ENCODE measurements around the gene INTS1. TPM values are rescaled to one million over a fixed set of nuclear protein-coding genes. Genes with fewer than 3 reads are reported as not detected.

The INTS1 gene
- total RNA-seq, 4 donors from 2014 or later = 45.7 to 96.5 (median 75.8) TPM

DNA sequence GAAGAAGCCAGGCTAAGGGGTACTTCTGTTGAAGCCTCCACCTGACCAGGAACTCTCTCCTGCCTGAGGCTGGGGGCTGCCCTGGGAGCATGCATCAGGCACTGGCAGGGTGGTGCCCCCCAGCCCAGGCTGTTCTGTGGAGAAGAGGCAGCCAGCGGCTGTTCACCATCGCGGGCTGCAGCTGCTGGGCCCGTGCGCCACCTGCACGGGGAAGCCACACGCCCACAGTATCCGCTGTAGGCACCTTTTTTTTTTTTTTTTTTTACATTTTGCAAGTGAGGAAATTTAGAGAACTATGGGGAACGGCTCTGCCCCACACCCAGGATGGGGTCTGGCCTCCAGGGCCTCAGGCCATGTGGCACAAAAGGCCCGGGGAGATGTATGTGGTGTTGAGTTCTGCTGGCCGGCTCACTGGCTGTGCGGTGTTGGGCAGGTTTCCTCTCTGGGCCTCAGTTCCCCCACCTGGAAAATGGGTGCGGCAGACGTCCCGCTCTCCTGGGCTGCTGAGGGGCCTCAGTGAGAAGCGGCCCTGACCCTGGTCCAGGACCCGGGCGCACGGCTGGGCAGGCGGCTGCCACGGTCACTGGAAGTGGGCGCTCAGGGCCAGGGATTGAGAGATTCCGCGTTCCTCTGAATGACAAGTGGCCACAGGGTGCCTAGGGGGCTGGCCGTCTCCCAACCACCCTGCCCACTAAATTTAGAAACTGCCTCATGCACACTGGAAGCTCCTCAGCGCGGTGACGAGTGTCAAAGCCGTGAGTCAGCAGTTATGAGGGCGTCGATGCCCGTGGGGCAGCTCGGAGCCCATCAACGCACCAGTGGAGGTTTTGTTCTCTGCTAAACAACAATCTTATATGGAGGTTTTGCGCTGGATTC lies 8.8 kb upstream of the INTS1 start:
- 54% methylated on average over 16 of the region's 35 CpGs for WGBS
- H3K4me1 ChIP-seq = peaks cover 16% of the 10 kb centered on the region
- peak in 1 of 2 donors; percentile 84 for DNase-seq (ENCODE audit: low spot score in 2 of 2)
- H3K27me3 ChIP-seq = peaks cover 4% of the 10 kb centered on the region
- no peak for TF ChIP-seq EP300 (IDR thresholded peaks at IDR 0.05)
- TF ChIP-seq POLR2AphosphoS5 (IDR thresholded peaks at IDR 0.05) = peak in 1 of 3 donors; percentile 55
- H3K4me3 ChIP-seq = peak overlapping the region; percentile 4
- H3K36me3 ChIP-seq = no peaks in the 10 kb centered on the region
- H3K27ac ChIP-seq = peak overlapping the region; percentile 77
- H3K9me3 ChIP-seq = no peaks in the 10 kb centered on the region

DNA sequence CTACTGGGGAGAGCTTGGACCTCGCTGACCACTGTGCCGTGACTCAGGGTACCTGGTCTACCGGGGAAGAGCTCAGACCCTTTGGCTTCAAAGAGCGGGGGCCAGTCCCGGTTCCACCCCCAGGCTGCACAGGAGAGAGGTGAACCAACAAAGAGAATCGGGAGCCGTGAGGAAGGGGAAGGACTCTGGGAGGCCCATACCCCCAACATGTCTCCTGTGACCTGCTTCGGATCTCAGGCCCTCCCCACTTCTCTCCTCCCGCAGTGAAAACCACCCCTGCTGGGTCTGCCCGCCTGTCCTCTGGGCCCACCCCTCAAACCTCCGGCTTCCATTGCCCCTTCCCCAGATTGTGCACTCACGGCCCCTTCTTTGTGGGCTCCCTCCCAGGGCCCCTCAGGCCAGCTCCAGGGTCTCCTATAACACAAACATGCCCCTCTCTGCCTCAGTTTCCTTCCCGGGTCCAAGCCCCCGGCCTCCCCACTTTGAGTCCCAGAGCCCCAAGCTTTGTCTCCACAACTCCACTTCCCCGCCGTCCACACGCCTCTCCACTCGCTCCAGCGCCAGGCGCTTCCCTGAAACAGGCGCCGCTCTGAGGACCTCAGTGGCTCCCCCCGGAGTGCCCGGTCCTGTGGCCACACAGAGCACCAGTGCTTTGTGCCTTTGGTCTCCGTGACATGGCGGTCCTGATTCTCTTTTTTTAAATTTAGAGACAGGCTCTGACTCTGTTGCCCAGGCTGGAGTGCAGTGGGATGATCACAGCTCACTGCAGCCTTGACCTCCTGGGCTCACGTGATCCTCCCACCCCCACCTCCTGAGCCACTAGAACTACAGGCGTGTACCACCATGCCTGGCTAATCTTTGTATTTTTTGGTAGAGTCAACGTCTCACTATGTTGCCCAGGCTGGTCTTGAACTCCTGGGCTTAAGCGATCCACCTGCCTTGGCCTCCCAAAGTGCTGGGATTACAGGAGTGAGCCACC lies 7.5 kb upstream of the INTS1 start:
- Histone ChIP-seq H3K27ac (no peak overlapping the region), H3K4me3 (no peak overlapping the region), H3K4me1 (peaks cover 20% of the 10 kb centered on the region), H3K9me3 (no peaks in the 10 kb centered on the region), H3K27me3 (peaks cover 4% of the 10 kb centered on the region), H3K36me3 (no peaks in the 10 kb centered on the region)
- WGBS = 85% methylated on average over 27 of the region's 30 CpGs
- TF ChIP-seq EP300 (IDR thresholded peaks at IDR 0.05) = no peak
- no peak for TF ChIP-seq POLR2AphosphoS5 (IDR thresholded peaks at IDR 0.05)
- TF ChIP-seq POLR2A (IDR thresholded peaks at IDR 0.05) = no peak
- TF ChIP-seq, protein P1, sequence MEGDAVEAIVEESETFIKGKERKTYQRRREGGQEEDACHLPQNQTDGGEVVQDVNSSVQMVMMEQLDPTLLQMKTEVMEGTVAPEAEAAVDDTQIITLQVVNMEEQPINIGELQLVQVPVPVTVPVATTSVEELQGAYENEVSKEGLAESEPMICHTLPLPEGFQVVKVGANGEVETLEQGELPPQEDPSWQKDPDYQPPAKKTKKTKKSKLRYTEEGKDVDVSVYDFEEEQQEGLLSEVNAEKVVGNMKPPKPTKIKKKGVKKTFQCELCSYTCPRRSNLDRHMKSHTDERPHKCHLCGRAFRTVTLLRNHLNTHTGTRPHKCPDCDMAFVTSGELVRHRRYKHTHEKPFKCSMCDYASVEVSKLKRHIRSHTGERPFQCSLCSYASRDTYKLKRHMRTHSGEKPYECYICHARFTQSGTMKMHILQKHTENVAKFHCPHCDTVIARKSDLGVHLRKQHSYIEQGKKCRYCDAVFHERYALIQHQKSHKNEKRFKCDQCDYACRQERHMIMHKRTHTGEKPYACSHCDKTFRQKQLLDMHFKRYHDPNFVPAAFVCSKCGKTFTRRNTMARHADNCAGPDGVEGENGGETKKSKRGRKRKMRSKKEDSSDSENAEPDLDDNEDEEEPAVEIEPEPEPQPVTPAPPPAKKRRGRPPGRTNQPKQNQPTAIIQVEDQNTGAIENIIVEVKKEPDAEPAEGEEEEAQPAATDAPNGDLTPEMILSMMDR (IDR thresholded peaks at IDR 0.05) = no peak
- DNase-seq (ENCODE audit: low spot score in 2 of 2) = no peak

- DNase-seq (ENCODE audit: low spot score in 2 of 2) = no peak
- TF ChIP-seq EP300 (IDR thresholded peaks at IDR 0.05) = no peak
- TF ChIP-seq POLR2A (IDR thresholded peaks at IDR 0.05) = no peak
- no peak for TF ChIP-seq POLR2AphosphoS5 (IDR thresholded peaks at IDR 0.05)
- TF ChIP-seq, protein P1 (IDR thresholded peaks at IDR 0.05) = no peak
Measured at GRCh38 chr7:1510780-1511154, 6.6 kb upstream of the INTS1 start.

GRCh38 chr7:1509226-1509625 lies 5.0 kb upstream of the INTS1 start:
- peaks cover 33% of the 10 kb centered on the region for H3K4me1 ChIP-seq
- H3K9me3 ChIP-seq = no peaks in the 10 kb centered on the region
- no peaks in the 10 kb centered on the region for H3K36me3 ChIP-seq
- 90% methylated on average over 14 of the region's 14 CpGs for WGBS
- no peak overlapping the region for H3K4me3 ChIP-seq
- TF ChIP-seq POLR2A (IDR thresholded peaks at IDR 0.05) (no peak), POLR2AphosphoS5 (IDR thresholded peaks at IDR 0.05) (no peak), EP300 (IDR thresholded peaks at IDR 0.05) (no peak)
- TF ChIP-seq, protein P1 (IDR thresholded peaks at IDR 0.05) = no peak
- peaks cover 4% of the 10 kb centered on the region for H3K27me3 ChIP-seq
- no peak overlapping the region for H3K27ac ChIP-seq
- no peak for DNase-seq (ENCODE audit: low spot score in 2 of 2)

More at GRCh38 chr7:1510780-1511154, 6.6 kb upstream of the INTS1 start:
- H3K4me3 ChIP-seq = no peak overlapping the region
- 100% methylated on average over 2 of the region's 16 CpGs for WGBS
- peaks cover 4% of the 10 kb centered on the region for H3K27me3 ChIP-seq
- H3K36me3 ChIP-seq = no peaks in the 10 kb centered on the region
- peaks cover 27% of the 10 kb centered on the region for H3K4me1 ChIP-seq
- H3K27ac ChIP-seq = no peak overlapping the region
- no peaks in the 10 kb centered on the region for H3K9me3 ChIP-seq

GRCh38 chr7:1508277-1508758 lies 4.1 kb upstream of the INTS1 start:
- peaks cover 4% of the 10 kb centered on the region for H3K27me3 ChIP-seq
- 75% methylated on average over 6 of the region's 10 CpGs for WGBS
- TF ChIP-seq POLR2AphosphoS5 (IDR thresholded peaks at IDR 0.05) = no peak
- H3K27ac ChIP-seq = no peak overlapping the region
- no peak for DNase-seq (ENCODE audit: low spot score in 2 of 2)
- H3K4me3 ChIP-seq = no peak overlapping the region
- H3K9me3 ChIP-seq = no peaks in the 10 kb centered on the region
- H3K36me3 ChIP-seq = no peaks in the 10 kb centered on the region
- peaks cover 30% of the 10 kb centered on the region for H3K4me1 ChIP-seq
